Measurements from ENCODE around the gene ZSWIM6. TPM values are rescaled to one million over a fixed set of nuclear protein-coding genes. Genes with fewer than 3 reads are reported as not detected.

ZSWIM6 gene
- total RNA-seq, 4 donors from 2014 or later = 9.2 to 15.3 (median 11.9) TPM

DNA sequence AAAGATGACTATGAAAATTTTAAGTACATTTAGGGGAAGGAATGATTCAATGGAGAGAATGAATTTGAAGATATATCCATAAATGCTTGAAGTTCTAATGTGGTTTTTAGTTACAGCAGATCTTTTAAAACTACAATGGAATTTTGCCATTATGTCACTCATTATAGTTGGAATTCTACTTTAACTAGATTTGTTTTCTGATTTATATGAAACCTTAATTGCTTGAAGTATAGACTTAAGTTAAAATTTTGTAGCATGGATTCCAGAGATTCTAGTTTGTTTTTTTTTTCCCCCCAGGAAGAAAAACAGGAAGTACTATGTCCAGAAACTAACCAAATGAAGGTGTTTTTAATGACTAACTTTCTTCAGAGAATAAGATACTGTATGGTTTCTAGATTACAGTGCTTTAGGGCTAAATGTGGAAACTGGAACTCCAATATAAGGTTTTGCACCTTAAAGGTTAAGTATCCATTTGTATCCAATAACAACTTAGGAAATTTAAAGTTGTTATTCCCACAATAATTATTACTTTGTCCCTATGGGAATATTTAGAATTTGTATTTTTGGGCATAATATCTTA, 70.3 kb downstream of the ZSWIM6 start:
- TF ChIP-seq, protein P1, sequence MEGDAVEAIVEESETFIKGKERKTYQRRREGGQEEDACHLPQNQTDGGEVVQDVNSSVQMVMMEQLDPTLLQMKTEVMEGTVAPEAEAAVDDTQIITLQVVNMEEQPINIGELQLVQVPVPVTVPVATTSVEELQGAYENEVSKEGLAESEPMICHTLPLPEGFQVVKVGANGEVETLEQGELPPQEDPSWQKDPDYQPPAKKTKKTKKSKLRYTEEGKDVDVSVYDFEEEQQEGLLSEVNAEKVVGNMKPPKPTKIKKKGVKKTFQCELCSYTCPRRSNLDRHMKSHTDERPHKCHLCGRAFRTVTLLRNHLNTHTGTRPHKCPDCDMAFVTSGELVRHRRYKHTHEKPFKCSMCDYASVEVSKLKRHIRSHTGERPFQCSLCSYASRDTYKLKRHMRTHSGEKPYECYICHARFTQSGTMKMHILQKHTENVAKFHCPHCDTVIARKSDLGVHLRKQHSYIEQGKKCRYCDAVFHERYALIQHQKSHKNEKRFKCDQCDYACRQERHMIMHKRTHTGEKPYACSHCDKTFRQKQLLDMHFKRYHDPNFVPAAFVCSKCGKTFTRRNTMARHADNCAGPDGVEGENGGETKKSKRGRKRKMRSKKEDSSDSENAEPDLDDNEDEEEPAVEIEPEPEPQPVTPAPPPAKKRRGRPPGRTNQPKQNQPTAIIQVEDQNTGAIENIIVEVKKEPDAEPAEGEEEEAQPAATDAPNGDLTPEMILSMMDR (IDR thresholded peaks at IDR 0.05; ENCODE audit: low read depth) = no peak

- TF ChIP-seq, protein P1 (IDR thresholded peaks at IDR 0.05; ENCODE audit: low read depth) = no peak
These were observed 71.2 kb downstream of the ZSWIM6 start for GRCh38 chr5:61402970-61403900.

DNA sequence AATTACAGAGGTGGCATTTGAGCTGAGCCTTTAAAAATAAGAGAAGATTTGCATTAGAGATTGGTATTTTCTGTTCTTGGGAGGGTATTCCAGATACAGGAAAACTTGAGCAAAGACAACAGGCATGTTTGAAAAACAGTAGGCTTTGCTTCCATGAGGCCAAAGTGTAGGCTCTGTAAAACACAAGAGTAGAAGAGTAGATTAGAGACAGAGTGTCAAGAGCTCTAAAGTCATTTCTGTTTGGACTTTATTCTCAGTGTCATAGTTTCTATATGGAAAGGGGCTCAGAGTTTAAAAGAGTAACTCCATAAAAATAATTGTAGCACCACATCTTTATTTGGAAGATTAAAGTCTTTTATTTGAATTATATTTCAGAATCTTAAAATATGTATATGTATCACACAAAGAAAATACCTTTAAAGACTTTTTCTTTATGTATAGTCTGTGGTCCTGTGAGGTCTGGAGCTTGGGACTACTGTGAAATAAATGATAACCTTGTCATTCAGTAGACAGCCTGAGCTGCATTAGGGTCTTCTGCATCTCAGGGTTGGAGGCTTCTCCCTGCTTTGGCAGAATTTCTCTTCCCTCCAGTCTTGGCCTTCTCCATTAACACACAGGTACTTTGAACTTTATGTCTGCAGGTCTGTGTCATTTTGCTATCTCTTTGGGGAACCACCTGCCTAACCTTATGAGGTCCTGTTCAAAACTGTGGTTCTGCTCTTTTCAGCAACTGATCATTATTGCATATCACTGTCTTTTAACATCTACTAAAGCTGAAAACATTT, 73.6 kb downstream of the ZSWIM6 start:
- TF ChIP-seq, protein P1 (IDR thresholded peaks at IDR 0.05; ENCODE audit: low read depth) = no peak

DNA sequence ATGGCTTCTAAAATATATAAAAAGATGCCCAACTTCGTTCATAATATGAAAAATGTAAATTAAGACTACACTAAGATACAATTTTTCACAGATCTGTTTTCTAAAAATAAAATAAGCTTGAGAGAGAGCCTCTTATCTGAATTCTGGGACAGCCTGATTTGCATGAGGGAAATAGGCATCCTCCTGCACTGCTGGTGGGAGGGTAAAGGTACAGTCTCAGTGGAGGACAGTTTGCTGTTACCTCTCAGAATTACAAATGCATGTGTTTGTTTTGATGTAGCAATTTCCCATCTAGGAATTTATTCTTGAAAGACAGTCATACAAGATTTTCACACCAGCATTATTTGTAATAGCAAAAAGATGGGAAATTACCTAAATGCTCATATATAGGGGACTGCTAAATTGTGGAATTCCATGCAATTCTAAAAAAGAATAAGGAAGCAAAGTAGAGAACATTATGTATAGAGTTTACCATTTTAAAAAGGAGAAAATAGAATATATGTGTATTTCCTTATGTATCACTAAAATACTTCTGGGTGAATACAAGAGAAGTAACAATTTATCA, 75.7 kb downstream of the ZSWIM6 start:
- TF ChIP-seq, protein P1 (IDR thresholded peaks at IDR 0.05; ENCODE audit: low read depth) = no peak

DNA sequence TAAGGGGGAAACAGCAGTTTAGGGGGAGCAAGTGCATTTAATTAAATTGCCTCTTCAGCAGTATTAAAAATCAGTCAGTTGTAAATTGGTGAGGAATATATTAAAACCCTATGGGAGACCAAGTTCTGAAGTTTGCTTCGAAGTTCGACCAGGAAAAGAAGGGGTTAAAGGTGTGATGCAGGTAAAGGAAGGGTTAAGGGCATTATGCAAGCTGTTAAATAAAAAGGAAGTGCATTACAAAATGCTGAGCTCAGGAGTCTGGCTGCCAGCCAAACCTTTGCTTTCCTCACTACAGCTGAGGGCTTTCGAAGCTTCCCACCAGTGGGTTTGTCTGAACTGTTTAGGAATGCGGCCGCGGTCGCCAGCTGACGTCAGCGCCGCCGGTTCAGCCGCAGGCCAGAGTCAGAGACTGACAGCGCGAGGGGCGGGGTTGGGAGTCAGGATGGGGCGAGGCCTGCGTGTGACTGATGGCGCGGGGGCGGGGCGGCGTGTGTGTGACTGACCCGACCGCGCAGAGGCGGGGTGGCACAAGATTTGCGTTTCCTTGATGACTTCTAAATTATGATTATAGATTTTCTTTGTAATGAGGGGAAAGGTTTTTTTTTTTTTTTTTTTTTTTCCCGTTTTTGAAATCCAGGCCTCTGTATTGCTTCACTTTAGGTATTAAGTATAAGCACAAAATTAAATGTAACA, 76.6 kb downstream of the ZSWIM6 start:
- TF ChIP-seq, protein P1 (IDR thresholded peaks at IDR 0.05; ENCODE audit: low read depth) = no peak

DNA sequence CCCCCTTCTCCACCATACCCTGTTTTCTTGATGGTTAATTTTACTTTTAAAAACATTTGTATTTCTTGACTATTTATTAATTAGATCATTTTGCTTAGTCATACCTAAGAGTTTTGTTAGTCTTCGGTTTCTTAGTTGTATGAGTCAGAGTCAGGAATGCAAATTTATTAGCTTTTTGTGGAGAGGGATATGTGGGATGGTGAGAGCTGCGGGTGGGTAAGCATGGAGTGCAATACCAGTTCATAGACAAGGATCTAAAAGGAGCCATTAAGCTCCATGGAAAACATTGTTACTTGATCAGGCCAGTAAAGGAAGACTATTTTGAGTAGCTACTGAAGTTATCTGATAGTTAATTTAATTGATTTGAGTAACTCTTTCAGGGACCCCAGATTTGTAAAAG, 77.5 kb downstream of the ZSWIM6 start:
- TF ChIP-seq, protein P1 (IDR thresholded peaks at IDR 0.05; ENCODE audit: low read depth) = no peak
